ENCODE data around the gene CCDC177.

CCDC177 gene

GRCh38 chr14:69530095-69530494 is 44.6 kb downstream of the CCDC177 start:
- DNase-seq (ENCODE audit: low read depth in 3 of 3): no peak

GRCh38 chr14:69529563-69529962 is 45.1 kb downstream of the CCDC177 start:
- DNase-seq (ENCODE audit: low read depth in 3 of 3): no peak

- no peak for DNase-seq (ENCODE audit: low read depth in 3 of 3)
Observed at GRCh38 chr14:69528930-69529329, 45.7 kb downstream of the CCDC177 start.

- no peak for DNase-seq (ENCODE audit: low read depth in 3 of 3)
Observed at GRCh38 chr14:69528143-69528542, 46.5 kb downstream of the CCDC177 start.

GRCh38 chr14:69527635-69528034 is 47.0 kb downstream of the CCDC177 start:
- no peak for DNase-seq (ENCODE audit: low read depth in 3 of 3)

GRCh38 chr14:69525896-69526295 is 48.8 kb downstream of the CCDC177 start:
- no peak for DNase-seq (ENCODE audit: low read depth in 3 of 3)

- DNase-seq (ENCODE audit: low read depth in 3 of 3): no peak
Observed at GRCh38 chr14:69522026-69522425, 52.6 kb downstream of the CCDC177 start.
